Common myeloid progenitor, CD34-positive (primary cell): Measurements from ENCODE around the gene HDAC11.

ENCODE experiments used
- CTCF ChIA-PET: fragments of 350-600 bp; sonication (Branson Sonifier 250); formaldehyde crosslinking; loops from one replicate; lab custom pipeline; 2021; ENCODE audit warnings: antibody characterized with exemption; lab: Charles Lee
- POLR2A ChIA-PET: fragments of 350-600 bp; sonication (Branson Sonifier 250); formaldehyde crosslinking; loops from one replicate; lab custom pipeline; 2021; ENCODE audit warnings: antibody characterized with exemption; lab: Charles Lee
- DNase-seq, 3 donors: peaks; one replicate each; pipeline versions ENCODE4 v3.0.0 to v3.0.0-alpha.2; 2013
- H3K27ac ChIP-seq, 2 experiments: 1 replicate in 1 of 2; 2 replicates in 1 of 2; pipeline ENCODE4 v1.7.0; 2013; ENCODE audit warnings: inconsistent platforms in 2 of 2, low read length in 2 of 2, mild to moderate bottlenecking in 2 of 2, low read depth in 1 of 2, moderate library complexity in 1 of 2; ENCODE audit not compliant: severe bottlenecking in 2 of 2, insufficient read depth in 1 of 2, poor library complexity in 1 of 2
- H3K27me3 ChIP-seq, 5 experiments: replicated peaks in 2 of 5; 1 replicate in 3 of 5; 2 replicates in 2 of 5; pipeline versions ENCODE4 v1.6.1 to v1.7.0; 2013; ENCODE audit warnings: low read length in 4 of 5, mild to moderate bottlenecking in 2 of 5, moderate library complexity in 2 of 5, inconsistent platforms in 1 of 5; ENCODE audit not compliant: insufficient read depth in 5 of 5, control insufficient read depth in 4 of 5
- H3K36me3 ChIP-seq, 4 experiments: 1 replicate in 2 of 4; 2 replicates in 2 of 4; pipeline versions ENCODE4 v1.6.1 to v1.7.0; 2013; ENCODE audit warnings: low read length in 3 of 4, control low read depth in 1 of 4, mild to moderate bottlenecking in 1 of 4; ENCODE audit not compliant: control insufficient read depth in 4 of 4, insufficient read depth in 4 of 4
- H3K4me1 ChIP-seq, 4 experiments: 1 replicate in 3 of 4; 2 replicates in 1 of 4; pipeline versions ENCODE4 v1.6.1 to v1.7.1; 2013; ENCODE audit warnings: low read length in 3 of 4, mild to moderate bottlenecking in 3 of 4, control low read depth in 1 of 4, inconsistent platforms in 1 of 4, moderate library complexity in 1 of 4; ENCODE audit not compliant: control insufficient read depth in 4 of 4, insufficient read depth in 4 of 4; ENCODE audit errors: control extremely low read depth in 1 of 4
- H3K4me3 ChIP-seq, 7 experiments: 1 replicate in 4 of 7; 2 replicates in 3 of 7; pipeline versions ENCODE4 v1.5.1 to v1.7.0; 2013; ENCODE audit warnings: mild to moderate bottlenecking in 7 of 7, low read length in 6 of 7, moderate library complexity in 6 of 7, inconsistent platforms in 2 of 7, low read depth in 2 of 7, control low read depth in 1 of 7; ENCODE audit not compliant: insufficient read depth in 4 of 7, control insufficient read depth in 1 of 7; ENCODE audit errors: extremely low read depth in 1 of 7
- H3K9me3 ChIP-seq, 5 experiments: 1 replicate in 4 of 5; 2 replicates in 1 of 5; pipeline versions ENCODE4 v1.6.1 to v1.7.1; 2013; ENCODE audit warnings: low read length in 4 of 5, mild to moderate bottlenecking in 2 of 5, inconsistent platforms in 1 of 5, low read depth in 1 of 5, moderate library complexity in 1 of 5; ENCODE audit not compliant: control insufficient read depth in 4 of 5, insufficient read depth in 2 of 5; ENCODE audit errors: control extremely low read depth in 1 of 5
- WGBS: methylation state at CpG from one replicate; pipeline ENCODE4 v1.1.5; 2013; ENCODE audit not compliant: insufficient coverage; 5-methylcytosine and 5-hydroxymethylcytosine counted together

Gene HDAC11

GRCh38 chr3:13512451-13512850, 32.3 kb downstream of the HDAC11 start:
- no peak for DNase-seq
- H3K4me3 ChIP-seq = no peak overlapping the region
- H3K4me1 ChIP-seq = peaks cover 1 to 12% (median 10%) of the 10 kb centered on the region in 4 experiments
- ChIA-PET CTCF (interaction anchor here (2.8 kb wide), 1 partner anchor 16 kb away, joined by 8 read pairs; no protein-coding TSS in a partner anchor), POLR2A (no interaction called here)
- H3K9me3 ChIP-seq = no peaks in the 10 kb centered on the region
- no peaks in the 10 kb centered on the region for H3K27me3 ChIP-seq
- no peaks in the 10 kb centered on the region for H3K36me3 ChIP-seq
- 90% methylated on average over 5 of the region's 7 CpGs for WGBS
- no peak overlapping the region for H3K27ac ChIP-seq

GRCh38 chr3:13513051-13513912, 33.2 kb downstream of the HDAC11 start:
- Histone ChIP-seq H3K27ac (no peak overlapping the region), H3K9me3 (no peaks in the 10 kb centered on the region), H3K4me1 (peaks cover under 1 to 4% (median 3%) of the 10 kb centered on the region in 4 experiments), H3K27me3 (no peaks in the 10 kb centered on the region), H3K4me3 (no peak overlapping the region), H3K36me3 (no peaks in the 10 kb centered on the region)
- ChIA-PET CTCF (interaction anchor here (2.8 kb wide), 1 partner anchor 17 kb away, joined by 8 read pairs; no protein-coding TSS in a partner anchor), POLR2A (no interaction called here)
- WGBS = 100% methylated on average over 3 of the region's 20 CpGs
- no peak for DNase-seq

GRCh38 chr3:13513913-13514517, 33.9 kb downstream of the HDAC11 start:
- ChIA-PET CTCF (interaction anchor here (0.6 to 2.8 kb wide), 3 partner anchors 14 to 1127 kb away, joined by 3 to 8 read pairs (median 3); no protein-coding TSS in a partner anchor), POLR2A (no interaction called here)
- Histone ChIP-seq H3K27ac (no peak overlapping the region), H3K4me3 (no peak overlapping the region), H3K4me1 (peaks cover 0 to 4% (median 0%) of the 10 kb centered on the region in 4 experiments), H3K36me3 (no peaks in the 10 kb centered on the region), H3K9me3 (no peaks in the 10 kb centered on the region), H3K27me3 (no peaks in the 10 kb centered on the region)
- WGBS = 86% methylated on average over 10 of the region's 10 CpGs
- no peak for DNase-seq

- 75% methylated on average over 4 of the region's 6 CpGs for WGBS
- DNase-seq = peak in 2 of 3 donors; percentile 11 to 17
- no peaks in the 10 kb centered on the region for H3K9me3 ChIP-seq
- H3K4me1 ChIP-seq = peaks cover 0 to 4% (median 0%) of the 10 kb centered on the region in 4 experiments
- CTCF ChIA-PET = interaction anchor here (0.6 to 2.8 kb wide), 7 partner anchors 15 to 1127 kb away, joined by 3 to 8 read pairs (median 3); no protein-coding TSS in a partner anchor
- POLR2A ChIA-PET = no interaction called here
- H3K36me3 ChIP-seq = no peaks in the 10 kb centered on the region
- H3K27ac ChIP-seq = no peak overlapping the region
- no peak overlapping the region for H3K4me3 ChIP-seq
- no peaks in the 10 kb centered on the region for H3K27me3 ChIP-seq
Measured at GRCh38 chr3:13514639-13515435, 34.7 kb downstream of the HDAC11 start.

- no peaks in the 10 kb centered on the region for H3K9me3 ChIP-seq
- H3K4me3 ChIP-seq = no peak overlapping the region
- peaks cover 0 to 4% (median 0%) of the 10 kb centered on the region in 4 experiments for H3K4me1 ChIP-seq
- POLR2A ChIA-PET = no interaction called here
- no peaks in the 10 kb centered on the region for H3K36me3 ChIP-seq
- CTCF ChIA-PET = interaction anchor here (0.8 to 1.4 kb wide), 4 partner anchors 14 to 56 kb away, joined by 3 read pairs; no protein-coding TSS in a partner anchor
- H3K27ac ChIP-seq = no peak overlapping the region
- H3K27me3 ChIP-seq = no peaks in the 10 kb centered on the region
- WGBS = 96% methylated on average over 22 of the region's 26 CpGs
- no peak for DNase-seq
Measured at GRCh38 chr3:13515786-13516759, 36.0 kb downstream of the HDAC11 start.

- ChIA-PET CTCF (interaction anchor here (0.8 to 1.0 kb wide), 2 partner anchors 14 to 132 kb away, joined by 3 read pairs; no protein-coding TSS in a partner anchor), POLR2A (no interaction called here)
- H3K9me3 ChIP-seq = no peaks in the 10 kb centered on the region
- no peak for DNase-seq
- H3K36me3 ChIP-seq = no peaks in the 10 kb centered on the region
- H3K4me1 ChIP-seq = peaks cover 0 to 4% (median 0%) of the 10 kb centered on the region in 4 experiments
- 90% methylated on average over 6 of the region's 9 CpGs for WGBS
- H3K27me3 ChIP-seq = no peaks in the 10 kb centered on the region
- H3K27ac ChIP-seq = no peak overlapping the region
- H3K4me3 ChIP-seq = no peak overlapping the region
Measured at GRCh38 chr3:13516760-13517135, 36.6 kb downstream of the HDAC11 start.
